Activated T-helper 1 cell treated with Interleukin-2 at 50 U/mL for 16 hours (primary cell): ENCODE data around the gene KCNIP3.
"Not testable (repeated sequence)": the region's sequence is repeated elsewhere in the genome, so short reads cannot be mapped to it uniquely, and the experiment has no call there.

ENCODE experiments used
- DNase-seq: peaks from one replicate; pipeline ENCODE4 v3.0.0-alpha.2; 2020; ENCODE audit warnings: low read depth

KCNIP3 gene

DNA sequence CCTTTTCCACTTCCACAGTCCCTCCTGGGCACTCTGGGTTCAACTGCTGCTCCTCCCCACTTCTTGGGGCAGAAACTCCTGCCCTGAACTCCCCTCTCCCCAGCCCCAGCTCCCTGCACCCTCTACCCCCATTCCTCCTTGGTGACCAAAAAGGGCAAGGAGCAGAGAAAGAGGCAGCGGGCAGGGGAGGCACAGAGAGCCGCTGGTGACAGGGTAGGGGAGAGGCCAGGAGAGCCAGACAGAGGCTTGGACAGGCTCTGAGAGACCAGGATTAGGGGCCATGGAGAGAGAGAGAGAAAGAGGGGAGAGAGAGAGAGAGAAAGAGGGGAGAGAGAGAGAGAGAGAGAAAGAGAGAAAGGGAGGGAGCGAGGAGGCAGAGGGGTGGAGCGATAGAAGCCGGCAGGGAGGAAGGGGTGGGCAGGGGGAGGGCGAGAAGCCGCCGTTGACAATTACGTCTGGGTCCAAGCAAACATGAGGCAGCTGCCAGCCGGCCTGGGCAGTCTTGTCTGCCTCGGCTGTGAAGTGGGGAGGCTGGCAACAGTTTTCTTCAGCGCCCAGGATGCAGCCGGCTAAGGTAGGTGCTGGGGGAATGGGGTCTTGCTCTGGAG, at the start of gene KCNIP3:
Gene KCNIP3, plus strand, starts transcription at position 468 of the 608 bp plus-strand sequence. Its CDS starts 92 bp downstream, at position 560.
- DNase-seq = no peak

DNA sequence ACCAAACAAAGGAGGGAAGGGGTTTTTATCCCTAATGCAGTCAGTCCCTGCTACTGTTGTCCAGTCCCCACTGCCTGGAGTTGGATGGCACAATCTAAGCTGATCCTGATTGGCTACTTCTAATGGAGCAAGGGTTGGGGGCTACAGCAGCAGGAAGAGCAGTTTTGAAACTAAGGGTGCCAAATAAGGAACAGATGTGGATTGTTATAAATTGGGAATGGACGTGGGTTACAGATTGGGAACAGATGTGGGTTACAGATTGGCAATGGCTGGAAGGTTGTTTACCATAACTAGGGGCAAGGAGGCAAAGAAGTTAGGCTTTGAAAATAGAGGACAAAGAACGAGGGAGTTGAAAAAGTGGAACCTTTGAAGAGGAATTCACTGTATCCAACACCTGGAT, 38.9 kb upstream of the KCNIP3 start:
- no peak for DNase-seq

DNA sequence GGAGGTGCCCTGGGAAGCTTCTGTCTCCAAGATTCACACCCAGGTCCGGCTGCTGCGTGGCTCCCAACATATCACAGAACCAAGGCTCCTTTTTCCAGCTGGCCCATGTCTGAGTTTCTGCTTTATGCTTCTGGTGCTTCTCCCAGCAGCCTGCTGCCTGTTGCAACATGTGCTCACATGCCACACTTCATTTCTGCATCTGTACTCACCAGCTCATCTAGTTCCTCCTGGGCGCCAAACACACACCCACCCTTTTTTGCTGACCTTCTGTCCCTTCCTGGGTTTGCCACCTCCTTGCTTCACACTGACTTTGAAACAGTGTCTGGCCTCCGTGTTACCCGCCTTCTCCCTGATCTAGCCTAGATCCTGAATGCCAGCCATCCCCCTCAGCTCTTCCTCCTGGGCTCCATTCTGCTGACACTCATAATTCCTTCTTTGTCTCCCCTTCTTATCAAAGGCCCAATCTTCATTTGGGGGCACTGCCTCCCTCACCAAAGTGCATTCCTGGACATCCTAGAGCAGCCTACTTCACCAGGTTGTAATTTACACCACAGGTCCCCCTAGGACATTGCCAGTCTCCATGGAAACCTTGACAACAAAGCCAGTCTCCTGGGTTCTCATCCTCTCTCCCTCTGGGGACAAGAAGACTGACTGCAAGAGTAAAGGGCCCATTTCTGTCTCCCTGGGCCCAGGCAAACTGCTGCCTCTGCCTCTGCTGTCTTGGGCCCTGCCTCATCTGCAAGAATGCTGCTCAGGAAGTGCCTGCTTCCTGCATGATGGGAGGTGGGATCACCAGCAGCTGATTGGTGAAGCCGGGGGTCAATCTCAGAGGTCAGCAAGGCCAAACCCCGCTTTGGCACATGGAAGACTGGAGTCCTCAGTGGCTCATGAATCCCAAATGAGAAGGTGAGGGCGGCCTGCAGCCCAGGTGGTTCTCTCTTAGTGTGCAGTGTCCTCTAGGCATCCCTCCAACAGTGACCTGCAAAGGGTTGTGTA, 36.8 kb upstream of the KCNIP3 start:
- DNase-seq = no peak

DNA sequence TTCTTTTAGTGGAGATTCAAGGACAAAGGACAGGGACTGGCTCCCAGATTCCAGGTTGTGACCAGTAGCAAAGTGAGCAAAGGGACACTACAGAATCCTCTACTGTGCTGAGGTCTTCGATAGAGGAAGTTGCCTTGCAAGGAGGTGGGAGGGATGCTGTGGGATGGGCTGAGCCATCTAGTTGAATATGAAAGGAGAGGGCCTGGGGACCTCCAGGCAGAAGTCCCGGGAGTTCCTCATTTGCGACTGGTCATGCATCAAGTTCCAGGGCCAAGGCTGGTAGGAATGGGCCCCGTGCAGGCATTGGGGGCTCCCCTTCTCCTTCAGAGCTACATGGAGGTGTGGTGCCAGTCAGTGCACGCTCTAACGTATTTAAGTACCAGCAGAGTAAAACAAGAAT, 35.5 kb upstream of the KCNIP3 start:
- no peak for DNase-seq

DNA sequence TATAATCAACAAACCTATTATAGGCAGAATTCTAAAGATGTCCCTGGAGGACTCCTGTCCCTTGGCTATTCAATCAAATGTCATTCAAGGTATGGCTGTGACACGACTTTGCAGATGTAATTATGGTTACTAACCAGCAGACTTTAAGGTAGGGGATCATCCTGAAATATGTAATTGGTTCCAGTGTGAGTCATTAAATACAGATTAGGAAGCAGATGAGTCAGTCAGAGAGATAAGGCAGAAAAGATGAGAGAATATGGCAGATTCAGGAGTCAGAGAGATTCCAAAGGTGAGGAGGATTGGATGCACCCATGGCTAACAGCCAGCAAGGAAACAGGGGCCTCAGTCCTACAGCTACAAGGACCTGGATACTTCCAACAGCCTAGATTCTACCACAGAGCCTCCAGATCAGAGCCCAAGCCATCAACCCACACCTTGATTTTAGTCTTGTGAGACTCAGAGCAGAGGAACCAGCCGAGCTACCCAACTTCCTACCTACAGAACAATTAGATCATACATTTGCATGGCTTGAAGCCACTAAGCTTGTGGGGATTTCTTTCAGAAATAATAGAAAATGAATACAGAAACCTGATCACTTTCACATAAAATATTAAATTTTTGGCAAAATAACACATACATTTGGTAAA, 34.1 kb upstream of the KCNIP3 start:
- DNase-seq = no peak

DNA sequence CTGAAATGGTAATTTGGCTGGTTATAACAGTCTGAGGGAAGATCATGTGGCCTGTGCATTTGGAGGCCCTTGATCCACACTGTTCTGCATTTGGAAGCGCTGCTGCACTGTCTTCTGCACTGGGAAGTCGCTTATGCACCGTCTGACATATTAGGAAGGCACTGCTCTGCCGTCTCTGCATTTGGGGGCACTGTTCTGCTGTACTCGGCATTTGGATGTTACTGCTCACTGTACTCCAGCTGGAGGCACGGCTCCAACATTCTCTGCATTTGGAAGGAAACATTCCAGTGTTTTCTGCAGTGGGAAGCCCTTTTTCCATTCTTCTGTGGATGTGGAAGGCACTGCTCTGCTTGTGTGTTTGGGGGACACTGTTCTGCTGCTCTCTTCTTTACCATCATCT, 32.5 kb upstream of the KCNIP3 start:
- DNase-seq = no peak

DNA sequence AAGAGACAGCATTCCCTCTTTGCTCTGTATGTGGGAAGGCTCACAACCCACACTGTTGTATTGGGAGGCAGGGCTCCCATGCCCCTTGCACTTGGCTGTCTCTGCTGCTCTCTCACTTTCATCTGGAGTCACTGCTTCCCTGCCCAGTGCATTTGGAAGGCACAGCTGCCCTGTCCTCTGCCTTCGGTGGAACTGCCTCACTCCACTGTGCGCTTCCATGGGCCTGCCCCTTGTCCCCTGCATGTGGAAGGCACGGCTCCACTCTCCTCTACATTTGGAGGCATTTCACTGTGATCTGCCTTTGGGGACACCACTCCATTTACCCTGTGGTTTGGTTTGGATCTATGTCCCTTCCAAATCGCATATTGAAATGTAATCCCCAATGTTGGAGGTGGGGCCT, 32.0 kb upstream of the KCNIP3 start:
- DNase-seq = no peak

DNA sequence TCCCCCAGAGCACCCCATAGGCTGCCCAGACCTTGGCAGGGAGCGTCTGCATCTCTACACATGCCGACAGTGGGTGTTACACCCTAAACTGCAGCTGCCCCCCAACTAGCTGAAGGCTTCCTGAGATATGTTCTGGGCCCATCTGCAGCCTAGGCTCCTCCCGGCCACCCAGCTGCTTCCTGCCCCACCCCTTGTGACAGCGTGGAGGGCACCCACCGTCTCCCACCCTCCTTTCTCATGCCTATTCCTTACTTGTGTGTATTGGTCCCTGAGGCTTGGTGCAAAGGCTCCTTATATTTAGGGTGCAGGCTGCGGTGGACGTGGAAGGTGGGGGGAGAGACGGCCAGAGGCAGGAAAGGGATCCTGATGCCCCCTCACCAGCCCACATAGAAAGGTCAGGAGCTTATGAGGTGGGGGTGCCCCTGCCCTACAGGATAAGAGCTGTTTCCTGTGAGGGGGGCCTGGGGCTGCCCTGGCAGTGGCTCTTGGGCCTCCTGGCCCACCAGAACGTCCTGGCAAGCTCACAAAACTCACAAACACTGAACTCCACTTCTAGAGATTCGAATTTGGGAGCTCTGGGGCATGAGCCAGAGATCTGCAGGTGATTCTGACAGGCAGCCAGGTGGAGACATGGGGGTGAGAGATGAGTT, 30.2 kb upstream of the KCNIP3 start:
- no peak for DNase-seq

DNA sequence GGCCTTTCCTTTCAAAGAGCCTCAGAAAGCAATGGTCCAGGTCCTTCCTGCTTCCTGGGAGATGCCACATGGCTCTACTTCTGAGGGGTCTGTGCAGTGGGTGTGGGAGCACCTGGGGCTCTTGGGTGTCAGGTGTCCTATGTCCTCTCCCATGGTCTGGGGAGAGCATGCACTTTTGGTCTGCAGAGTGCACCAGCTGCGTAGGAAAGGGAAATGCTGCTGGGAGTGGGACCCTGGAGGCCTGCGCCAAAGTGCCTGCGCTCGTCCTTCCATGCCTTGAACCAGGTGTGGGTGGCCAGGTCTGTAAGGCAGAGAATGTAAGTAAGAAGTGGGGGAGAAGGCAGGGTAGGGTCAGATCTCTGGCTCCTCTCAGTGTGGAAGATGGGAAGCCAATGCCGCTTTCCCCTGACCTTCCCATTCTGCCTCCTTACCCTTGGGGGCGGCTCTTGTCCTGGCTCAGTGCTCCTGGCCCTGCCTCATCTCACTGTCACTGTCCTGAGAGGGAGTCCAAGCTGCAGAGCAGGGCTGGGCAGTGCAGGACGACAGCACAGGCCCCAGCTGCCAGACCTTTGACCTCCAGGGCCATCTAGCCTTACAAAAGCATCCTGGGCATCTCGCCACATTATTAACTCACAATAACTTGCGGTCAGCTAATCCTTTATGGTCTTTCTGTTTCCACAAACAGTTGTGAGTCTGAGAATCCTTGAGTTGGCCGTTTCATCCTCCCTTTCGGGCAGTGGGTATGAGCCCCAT, 29.5 kb upstream of the KCNIP3 start:
- no peak for DNase-seq

DNA sequence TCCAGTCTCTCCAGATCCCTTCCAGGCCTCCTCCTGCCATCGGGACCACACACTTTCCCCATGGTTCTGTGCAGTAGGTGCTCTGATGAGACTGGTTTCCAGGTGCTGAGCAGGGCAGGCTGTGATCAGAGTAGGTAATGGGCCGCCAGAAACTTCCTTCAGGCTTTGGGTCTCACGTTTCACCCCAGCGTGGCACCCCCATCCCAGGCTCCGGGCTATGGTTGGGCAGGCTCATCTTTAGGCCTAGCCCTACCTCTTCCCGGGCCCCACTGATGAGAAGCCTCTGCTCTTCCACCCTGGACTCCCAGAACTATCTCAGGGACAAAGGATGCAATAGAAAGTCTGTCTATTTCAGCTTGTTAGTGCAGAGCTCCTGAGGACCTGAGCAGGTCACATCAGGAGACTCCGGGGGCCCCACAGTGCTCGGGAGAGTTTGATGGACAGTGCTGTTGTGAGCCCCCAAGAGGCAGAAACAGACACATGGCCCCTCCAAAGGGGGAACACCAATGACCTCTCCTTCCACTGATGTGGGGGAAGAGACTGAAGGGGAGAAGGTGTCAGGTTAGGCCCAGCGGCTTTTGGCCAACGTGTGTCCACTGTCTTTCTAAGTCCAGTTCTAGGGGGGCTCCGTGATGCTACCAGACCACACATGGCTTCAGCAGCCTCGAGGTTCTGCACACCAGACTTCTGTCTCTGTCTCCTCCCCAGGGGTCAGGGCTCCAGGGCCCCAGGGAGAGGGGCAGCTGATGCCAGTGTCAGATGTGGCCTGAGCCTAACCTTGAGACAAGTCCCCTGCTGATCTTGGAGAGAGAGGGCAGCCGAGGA, 28.7 kb upstream of the KCNIP3 start:
- no peak for DNase-seq

DNA sequence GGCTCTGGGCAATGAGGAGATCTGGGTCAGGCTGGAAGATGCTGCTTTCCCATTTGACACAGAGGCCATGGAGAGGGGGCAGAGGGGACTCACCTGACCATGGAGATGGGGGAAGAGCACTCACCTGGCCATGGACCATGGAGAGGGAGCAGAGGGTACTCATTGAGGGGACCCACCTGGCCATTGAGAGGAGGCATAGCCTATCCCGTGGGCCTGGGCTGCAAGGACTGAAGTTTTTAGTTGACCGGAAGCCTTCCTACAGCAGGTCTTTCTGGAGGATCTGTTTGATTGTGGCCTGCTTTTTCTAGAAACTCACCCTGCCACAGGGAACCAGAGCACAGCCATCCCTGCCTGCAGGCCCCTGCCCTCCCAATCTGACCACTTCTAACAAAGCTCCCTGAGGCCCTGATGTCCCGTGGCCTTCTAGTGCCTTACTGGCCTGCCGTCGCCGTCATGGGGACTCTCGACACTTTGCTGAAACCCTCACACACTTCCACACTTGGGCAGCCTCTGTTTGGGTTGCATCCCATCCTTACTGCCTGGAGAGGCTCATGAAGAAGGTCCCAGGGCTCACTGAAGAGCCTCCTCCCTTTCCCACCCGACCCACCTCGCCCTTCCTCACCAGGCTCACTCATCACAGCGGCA, 28.0 kb upstream of the KCNIP3 start:
- DNase-seq = no peak

DNA sequence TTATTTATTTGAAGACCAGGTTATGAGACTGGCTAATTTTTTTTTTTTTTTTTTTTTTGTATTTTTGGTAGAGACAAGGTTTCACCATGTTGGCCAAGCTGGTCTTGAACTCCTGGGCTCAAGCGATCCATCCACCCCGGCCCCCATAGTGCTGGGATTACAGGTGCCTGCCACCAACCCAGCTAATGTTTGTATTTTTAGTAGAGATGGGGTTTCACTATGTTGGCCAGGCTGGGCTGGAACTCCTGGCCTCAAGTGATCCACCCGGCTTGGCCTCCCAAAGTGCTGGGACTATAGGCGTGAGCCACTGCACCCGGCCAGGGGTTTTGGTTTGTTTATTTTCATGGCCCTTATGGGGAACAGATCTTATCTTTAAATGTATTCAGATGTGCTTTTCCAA, 27.4 kb upstream of the KCNIP3 start:
- not testable (repeated sequence) for DNase-seq

DNA sequence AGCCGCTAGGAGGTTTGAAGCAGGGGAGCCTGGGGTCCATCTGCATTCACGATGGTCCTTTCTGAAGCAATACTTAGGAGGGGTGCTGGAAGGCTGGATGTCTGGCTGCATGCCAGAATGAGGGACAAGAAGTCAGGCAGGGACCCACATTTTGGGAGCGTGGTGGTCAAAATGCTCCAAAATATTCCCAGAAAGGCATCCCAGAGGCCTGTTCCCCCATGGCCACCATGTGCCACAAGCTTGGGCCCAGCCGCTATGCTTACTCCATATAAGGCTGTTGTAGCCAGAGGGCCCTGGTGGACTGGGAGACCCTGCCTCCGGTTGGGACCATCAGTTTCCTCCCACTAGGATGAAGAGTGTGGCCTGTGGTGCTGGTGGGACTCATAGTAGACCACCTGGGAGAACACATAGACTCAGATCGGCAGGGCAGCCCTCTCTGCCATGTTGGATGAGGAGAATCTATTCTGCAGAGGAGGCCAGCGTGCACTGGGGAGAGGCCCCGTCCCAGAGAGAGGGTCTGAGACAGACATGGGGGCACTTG, 26.5 kb upstream of the KCNIP3 start:
- DNase-seq = no peak

DNA sequence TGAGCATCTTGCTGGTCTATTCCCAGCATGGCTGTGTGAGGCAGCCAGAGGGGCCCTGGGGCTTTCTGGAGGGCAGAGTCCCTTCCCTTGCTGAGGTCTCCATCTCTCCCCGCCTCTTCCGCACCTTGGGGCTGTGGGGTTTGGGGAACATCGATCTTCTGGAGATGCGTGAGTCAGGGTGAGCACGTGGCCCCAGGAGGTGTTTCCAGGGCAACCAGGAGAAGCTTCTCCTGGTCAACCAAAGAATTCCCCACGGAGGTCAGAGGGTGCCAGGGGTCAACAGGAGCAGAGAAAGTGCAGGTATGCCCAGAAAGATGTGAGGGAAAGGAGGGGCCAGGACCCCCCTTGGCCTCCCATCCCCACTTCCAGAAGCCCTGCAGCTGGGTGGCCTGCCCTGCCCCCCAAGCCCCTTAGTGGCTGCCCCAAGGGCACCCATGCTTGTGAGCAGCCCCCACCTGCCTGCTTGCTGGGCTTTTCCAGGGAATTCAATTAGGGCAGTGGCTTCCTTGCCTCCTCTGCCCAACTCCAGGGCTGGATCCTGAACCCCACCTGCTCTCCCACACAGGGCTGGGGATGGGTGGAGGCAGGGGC, 25.7 kb upstream of the KCNIP3 start:
- DNase-seq = no peak

DNA sequence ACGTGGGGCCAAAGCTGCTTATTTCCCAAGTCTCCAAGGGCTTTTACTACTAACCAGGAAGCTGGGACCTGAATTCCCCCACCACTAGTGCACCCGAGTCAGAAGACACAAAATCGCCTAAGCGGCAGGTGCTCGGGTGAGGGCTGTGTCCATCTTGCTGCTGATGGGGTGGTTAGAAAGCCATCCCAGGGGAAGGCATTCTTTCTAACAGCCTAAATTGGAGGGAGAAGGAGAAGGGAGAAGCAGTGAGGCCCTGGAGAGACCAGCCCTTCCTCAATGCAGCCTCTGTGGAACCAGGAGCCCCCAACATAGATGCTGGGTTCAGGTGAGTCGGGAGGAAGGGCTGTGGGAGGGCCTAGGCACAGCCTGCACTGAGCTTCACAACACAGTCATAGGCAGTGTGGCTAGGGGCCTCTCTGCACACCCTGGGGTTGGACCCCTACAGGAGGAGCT, 24.8 kb upstream of the KCNIP3 start:
- DNase-seq = no peak

DNA sequence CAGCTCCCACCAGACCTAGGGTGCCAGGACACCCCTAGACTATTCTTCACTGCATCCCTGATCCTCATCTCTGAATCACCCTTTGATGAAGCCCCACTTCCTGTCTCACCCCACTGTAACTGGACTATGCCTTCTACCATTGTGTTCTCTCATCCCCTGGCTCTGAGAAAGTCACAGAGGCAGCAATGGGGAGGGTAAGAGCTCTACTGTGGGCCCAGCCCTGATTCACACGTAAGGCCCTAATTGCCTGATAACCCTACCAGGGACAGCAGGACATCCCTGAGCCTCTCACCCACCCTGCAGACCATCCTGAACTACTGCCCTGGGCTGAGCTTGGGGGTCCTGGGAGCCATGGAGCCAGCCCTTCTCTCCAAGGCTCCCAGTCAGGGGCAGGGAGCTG, 24.4 kb upstream of the KCNIP3 start:
- no peak for DNase-seq

DNA sequence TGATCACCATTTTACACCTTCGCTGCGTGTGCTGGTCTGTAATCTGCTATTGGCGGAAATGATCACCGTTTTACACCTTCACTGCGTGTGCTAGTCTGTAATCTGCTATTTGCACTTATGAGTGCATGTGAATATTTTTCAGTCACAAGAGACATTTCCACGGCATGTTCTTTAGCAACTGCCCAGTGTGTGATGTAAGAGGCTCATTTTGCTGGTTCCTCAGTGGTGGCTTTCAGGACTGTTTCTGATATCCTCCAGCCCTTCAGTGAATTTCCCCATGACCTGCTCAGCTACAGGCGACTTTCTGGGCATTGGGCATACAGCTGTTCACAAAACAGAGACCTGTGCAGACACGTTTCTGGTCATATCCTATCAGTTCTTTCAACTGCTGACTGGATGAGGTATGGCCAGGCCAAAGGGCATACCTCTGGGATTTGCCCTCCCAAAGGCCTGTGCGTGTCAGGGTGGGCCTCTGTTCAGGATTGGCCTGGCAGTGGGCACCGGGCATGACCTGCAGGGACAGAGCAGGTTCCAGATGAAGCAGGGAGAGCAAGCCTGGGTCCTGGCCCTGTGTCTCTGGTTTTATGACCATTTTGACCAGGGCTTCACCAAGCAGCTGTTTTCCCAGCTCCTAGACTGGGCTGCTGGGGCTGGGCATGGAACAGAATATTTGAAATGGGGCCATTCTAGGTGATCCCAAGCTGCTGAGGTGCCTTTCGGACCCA, 23.4 kb upstream of the KCNIP3 start:
- no peak for DNase-seq

DNA sequence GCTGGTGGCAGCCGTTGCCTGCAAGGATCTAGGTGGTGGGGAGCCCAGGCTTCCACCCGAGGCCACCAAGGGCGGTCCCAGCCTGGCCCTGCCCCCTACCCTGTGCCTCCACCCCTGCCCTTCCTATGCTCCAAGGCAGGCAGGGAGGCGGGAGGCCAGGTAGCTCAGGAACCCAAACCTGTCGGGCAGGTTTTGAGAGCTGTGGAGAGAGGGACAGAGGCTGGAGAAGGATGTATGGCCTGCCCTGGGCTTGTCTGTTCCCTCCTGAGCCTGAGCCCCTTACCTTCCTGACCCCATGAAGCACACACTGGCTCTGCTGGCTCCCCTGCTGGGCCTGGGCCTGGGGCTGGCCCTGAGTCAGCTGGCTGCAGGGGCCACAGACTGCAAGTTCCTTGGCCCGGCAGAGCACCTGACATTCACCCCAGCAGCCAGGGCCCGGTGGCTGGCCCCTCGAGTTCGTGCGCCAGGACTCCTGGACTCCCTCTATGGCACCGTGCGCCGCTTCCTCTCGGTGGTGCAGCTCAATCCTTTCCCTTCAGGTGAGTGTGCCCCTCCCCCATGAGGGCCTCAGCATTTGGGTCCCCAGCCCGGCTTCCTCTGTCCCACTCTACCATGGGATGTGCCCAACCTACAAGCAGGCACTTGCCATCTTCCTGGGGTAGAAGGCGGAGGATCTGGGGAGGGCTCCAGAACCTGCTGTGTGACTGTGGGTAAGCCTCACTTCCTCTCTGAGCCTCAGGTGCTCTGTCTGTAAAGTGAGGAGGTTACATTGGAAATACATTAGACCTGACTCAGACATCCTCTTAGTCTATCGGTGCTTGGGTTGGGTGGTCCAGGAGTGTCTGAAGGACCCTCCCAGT, 22.6 kb upstream of the KCNIP3 start, which contains the start of gene PROM2:
Gene PROM2, plus strand, starts transcription at position 159 of the 860 bp plus-strand sequence. Its CDS starts 137 bp downstream, at position 296.
- no peak for DNase-seq
